Ovary (tissue), 3 donors: ENCODE measurements around the gene WAS.

Source experiments
- CTCF ChIP-seq, 3 donors: fragments of 450-650 bp in 2 of 3; fragments of 200-600 bp in 1 of 3; IDR thresholded peaks; one replicate each; pipeline versions ENCODE4 v1.5.1 to v1.8.0; 2016 to 2022; ENCODE audit warnings: antibody characterized with exemption in 3 of 3, mild to moderate bottlenecking in 1 of 3
- POLR2A ChIP-seq: fragments of 450-650 bp; IDR thresholded peaks from one replicate; pipeline ENCODE4 v1.6.1; 2017; ENCODE audit warnings: antibody characterized with exemption, mild to moderate bottlenecking, moderate library complexity
- donor health status: DM: no; HTN: no; CAD: no.

- no peak for TF ChIP-seq POLR2A
- TF ChIP-seq CTCF (IDR thresholded peaks at IDR 0.05): no peak
Measured at GRCh38 chrX:48713847-48714246, 30.2 kb downstream of the WAS start.
